ENCODE results near the gene ATP11A. TPM values are rescaled to one million over a fixed set of nuclear protein-coding genes. Genes with fewer than 3 reads are reported as not detected.

Gene ATP11A
- total and polyA plus RNA-seq, 10 of the 15 experiments (the other 5 are each of a cell fraction or from before 2014, with no cell fraction given), result 1.4 to 69.6 (median 14.4) TPM

DNA sequence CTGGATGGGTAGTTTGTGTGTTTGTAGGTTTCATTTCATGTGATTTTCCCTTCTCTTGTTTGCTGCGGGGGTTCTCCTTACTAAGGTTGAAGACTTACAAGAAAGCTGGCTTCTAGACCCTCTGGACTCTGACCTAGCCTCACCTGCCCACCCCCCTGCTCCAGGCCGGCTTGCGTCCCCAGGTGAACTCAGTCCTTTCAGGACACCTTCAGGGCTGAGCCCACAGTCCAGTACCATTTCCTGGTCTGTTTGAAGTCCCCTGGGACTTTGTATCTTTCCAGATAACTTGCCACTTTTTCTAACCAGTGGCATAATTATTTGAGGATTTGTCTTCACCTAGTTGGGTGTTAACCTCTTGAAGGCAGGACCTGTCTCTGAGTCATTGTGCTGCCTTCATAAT lies 227.9 kb downstream of the ATP11A start (continued):
- TF ChIP-seq, protein P1, sequence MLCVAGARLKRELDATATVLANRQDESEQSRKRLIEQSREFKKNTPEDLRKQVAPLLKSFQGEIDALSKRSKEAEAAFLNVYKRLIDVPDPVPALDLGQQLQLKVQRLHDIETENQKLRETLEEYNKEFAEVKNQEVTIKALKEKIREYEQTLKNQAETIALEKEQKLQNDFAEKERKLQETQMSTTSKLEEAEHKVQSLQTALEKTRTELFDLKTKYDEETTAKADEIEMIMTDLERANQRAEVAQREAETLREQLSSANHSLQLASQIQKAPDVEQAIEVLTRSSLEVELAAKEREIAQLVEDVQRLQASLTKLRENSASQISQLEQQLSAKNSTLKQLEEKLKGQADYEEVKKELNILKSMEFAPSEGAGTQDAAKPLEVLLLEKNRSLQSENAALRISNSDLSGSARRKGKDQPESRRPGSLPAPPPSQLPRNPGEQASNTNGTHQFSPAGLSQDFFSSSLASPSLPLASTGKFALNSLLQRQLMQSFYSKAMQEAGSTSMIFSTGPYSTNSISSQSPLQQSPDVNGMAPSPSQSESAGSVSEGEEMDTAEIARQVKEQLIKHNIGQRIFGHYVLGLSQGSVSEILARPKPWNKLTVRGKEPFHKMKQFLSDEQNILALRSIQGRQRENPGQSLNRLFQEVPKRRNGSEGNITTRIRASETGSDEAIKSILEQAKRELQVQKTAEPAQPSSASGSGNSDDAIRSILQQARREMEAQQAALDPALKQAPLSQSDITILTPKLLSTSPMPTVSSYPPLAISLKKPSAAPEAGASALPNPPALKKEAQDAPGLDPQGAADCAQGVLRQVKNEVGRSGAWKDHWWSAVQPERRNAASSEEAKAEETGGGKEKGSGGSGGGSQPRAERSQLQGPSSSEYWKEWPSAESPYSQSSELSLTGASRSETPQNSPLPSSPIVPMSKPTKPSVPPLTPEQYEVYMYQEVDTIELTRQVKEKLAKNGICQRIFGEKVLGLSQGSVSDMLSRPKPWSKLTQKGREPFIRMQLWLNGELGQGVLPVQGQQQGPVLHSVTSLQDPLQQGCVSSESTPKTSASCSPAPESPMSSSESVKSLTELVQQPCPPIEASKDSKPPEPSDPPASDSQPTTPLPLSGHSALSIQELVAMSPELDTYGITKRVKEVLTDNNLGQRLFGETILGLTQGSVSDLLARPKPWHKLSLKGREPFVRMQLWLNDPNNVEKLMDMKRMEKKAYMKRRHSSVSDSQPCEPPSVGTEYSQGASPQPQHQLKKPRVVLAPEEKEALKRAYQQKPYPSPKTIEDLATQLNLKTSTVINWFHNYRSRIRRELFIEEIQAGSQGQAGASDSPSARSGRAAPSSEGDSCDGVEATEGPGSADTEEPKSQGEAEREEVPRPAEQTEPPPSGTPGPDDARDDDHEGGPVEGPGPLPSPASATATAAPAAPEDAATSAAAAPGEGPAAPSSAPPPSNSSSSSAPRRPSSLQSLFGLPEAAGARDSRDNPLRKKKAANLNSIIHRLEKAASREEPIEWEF (IDR thresholded peaks at IDR 0.05; ENCODE audit: insufficient replicate concordance, low read depth, low read length), result no peak
- TF ChIP-seq IKZF1 (conservative IDR thresholded peaks at IDR 0.05), result no peak
- TF ChIP-seq, protein P2, sequence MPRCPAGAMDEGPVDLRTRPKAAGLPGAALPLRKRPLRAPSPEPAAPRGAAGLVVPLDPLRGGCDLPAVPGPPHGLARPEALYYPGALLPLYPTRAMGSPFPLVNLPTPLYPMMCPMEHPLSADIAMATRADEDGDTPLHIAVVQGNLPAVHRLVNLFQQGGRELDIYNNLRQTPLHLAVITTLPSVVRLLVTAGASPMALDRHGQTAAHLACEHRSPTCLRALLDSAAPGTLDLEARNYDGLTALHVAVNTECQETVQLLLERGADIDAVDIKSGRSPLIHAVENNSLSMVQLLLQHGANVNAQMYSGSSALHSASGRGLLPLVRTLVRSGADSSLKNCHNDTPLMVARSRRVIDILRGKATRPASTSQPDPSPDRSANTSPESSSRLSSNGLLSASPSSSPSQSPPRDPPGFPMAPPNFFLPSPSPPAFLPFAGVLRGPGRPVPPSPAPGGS (IDR thresholded peaks at IDR 0.05; ENCODE audit: borderline replicate concordance, insufficient read depth, low read depth, low read length, poor library complexity, severe bottlenecking), result no peak
- TF ChIP-seq NFYB (IDR thresholded peaks at IDR 0.05; ENCODE audit: insufficient read depth, low read depth, low read length), result no peak
- TF ChIP-seq LARP7 (IDR thresholded peaks at IDR 0.05), result no peak
- TF ChIP-seq GABPA (IDR thresholded peaks at IDR 0.05; ENCODE audit: low read depth), result no peak
- TF ChIP-seq BHLHE40 (IDR thresholded peaks at IDR 0.05; ENCODE audit: borderline replicate concordance in 1 of 2, low read depth in 2 of 2, low read length in 1 of 2), result no peak
- TF ChIP-seq SMAD5 (IDR thresholded peaks at IDR 0.05; ENCODE audit: low read depth), result no peak
- TF ChIP-seq, protein P3, sequence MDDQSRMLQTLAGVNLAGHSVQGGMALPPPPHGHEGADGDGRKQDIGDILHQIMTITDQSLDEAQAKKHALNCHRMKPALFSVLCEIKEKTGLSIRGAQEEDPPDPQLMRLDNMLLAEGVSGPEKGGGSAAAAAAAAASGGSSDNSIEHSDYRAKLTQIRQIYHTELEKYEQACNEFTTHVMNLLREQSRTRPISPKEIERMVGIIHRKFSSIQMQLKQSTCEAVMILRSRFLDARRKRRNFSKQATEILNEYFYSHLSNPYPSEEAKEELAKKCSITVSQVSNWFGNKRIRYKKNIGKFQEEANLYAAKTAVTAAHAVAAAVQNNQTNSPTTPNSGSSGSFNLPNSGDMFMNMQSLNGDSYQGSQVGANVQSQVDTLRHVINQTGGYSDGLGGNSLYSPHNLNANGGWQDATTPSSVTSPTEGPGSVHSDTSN (IDR thresholded peaks at IDR 0.05; ENCODE audit: insufficient replicate concordance, low read depth, low read length), result no peak
- TF ChIP-seq, protein P4, sequence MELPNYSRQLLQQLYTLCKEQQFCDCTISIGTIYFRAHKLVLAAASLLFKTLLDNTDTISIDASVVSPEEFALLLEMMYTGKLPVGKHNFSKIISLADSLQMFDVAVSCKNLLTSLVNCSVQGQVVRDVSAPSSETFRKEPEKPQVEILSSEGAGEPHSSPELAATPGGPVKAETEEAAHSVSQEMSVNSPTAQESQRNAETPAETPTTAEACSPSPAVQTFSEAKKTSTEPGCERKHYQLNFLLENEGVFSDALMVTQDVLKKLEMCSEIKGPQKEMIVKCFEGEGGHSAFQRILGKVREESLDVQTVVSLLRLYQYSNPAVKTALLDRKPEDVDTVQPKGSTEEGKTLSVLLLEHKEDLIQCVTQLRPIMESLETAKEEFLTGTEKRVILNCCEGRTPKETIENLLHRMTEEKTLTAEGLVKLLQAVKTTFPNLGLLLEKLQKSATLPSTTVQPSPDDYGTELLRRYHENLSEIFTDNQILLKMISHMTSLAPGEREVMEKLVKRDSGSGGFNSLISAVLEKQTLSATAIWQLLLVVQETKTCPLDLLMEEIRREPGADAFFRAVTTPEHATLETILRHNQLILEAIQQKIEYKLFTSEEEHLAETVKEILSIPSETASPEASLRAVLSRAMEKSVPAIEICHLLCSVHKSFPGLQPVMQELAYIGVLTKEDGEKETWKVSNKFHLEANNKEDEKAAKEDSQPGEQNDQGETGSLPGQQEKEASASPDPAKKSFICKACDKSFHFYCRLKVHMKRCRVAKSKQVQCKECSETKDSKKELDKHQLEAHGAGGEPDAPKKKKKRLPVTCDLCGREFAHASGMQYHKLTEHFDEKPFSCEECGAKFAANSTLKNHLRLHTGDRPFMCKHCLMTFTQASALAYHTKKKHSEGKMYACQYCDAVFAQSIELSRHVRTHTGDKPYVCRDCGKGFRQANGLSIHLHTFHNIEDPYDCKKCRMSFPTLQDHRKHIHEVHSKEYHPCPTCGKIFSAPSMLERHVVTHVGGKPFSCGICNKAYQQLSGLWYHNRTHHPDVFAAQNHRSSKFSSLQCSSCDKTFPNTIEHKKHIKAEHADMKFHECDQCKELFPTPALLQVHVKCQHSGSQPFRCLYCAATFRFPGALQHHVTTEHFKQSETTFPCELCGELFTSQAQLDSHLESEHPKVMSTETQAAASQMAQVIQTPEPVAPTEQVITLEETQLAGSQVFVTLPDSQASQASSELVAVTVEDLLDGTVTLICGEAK (IDR thresholded peaks at IDR 0.05; ENCODE audit: borderline replicate concordance), result no peak

All from GM12878 (cell line).